OCI-LY3 (cell line): ENCODE data around the gene ACTMAP.

Experiments used
- EZH2phosphoT487 ChIP-seq: fragments of 200-600 bp; shearing (Covaris generic); IDR thresholded peaks from 2 replicates; pipeline ENCODE4 v1.6.1; 2018; ENCODE audit warnings: antibody characterized with exemption, mixed run types, low read depth
- TF ChIP-seq, protein P1 (sequence below): fragments of 200-600, 300-600 bp; sonication (generic); IDR thresholded peaks from 2 replicates; pipeline ENCODE4 v1.5.1; 2014; ENCODE audit warnings: antibody characterized with exemption, low read length, low read depth

DNA sequence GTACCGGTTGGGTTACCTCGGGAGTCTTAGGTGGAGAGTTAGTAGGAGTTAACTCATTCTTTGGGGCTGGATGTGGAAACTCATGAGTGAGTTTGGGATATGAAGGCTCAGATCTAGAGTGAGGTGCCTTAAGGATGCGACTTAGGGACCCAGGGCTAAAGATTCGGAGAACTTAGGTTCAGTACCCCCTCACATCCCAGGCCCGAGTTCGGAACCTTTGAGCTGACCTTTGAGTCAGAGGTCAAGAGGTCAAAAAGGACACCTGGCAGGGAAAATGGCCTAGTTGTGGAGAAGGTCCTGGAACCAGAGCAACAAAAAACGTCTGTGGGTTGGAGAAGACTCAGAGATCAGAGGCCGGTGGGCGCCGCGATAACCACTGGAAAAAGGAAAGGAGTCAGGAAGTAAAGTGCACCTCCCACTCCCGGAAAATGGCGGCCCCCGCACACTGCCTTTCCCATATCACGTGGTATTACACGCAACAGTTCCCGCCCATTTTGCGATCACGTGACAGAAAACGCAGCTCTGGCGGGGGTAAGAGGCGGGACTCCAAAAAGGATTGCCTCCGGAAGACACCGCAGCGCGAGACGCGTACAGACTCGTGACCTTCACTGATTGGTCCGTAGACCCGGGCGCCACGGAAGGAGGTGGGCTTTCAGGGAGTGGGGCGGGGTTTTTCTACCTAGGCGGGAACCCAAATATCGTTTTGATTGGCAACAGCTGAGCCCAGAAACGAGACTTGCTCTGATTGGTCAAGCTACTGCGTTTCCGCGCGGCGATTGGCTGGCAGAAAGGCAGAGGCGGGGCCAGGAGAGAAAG lies at the start of gene ACTMAP:
- TF ChIP-seq, protein P1, sequence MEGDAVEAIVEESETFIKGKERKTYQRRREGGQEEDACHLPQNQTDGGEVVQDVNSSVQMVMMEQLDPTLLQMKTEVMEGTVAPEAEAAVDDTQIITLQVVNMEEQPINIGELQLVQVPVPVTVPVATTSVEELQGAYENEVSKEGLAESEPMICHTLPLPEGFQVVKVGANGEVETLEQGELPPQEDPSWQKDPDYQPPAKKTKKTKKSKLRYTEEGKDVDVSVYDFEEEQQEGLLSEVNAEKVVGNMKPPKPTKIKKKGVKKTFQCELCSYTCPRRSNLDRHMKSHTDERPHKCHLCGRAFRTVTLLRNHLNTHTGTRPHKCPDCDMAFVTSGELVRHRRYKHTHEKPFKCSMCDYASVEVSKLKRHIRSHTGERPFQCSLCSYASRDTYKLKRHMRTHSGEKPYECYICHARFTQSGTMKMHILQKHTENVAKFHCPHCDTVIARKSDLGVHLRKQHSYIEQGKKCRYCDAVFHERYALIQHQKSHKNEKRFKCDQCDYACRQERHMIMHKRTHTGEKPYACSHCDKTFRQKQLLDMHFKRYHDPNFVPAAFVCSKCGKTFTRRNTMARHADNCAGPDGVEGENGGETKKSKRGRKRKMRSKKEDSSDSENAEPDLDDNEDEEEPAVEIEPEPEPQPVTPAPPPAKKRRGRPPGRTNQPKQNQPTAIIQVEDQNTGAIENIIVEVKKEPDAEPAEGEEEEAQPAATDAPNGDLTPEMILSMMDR = no peak
- TF ChIP-seq EZH2phosphoT487 = no peak
